ENCODE results near the gene FIBIN. TPM values are rescaled to one million over a fixed set of nuclear protein-coding genes. Genes with fewer than 3 reads are reported as not detected.
"Not testable (repeated sequence)": the region's sequence is repeated elsewhere in the genome, so short reads cannot be mapped to it uniquely, and the experiment has no call there.

FIBIN gene
- total RNA-seq, 1 donor from 2014 or later: 0.75 TPM

GRCh38 chr11:26963764-26964163, 30.1 kb upstream of the FIBIN start:
- no peak overlapping the region for H3K4me2 ChIP-seq (ENCODE audit: low read length)
- H3K9me3 ChIP-seq (ENCODE audit: insufficient read depth, low read depth, low read length): no peaks in the 10 kb centered on the region
- Mint-ChIP-seq H3K36me3 (ENCODE audit: low read depth, unreplicated experiment) (no peaks in the 10 kb centered on the region), H3K4me3 (ENCODE audit: unreplicated experiment) (no peak overlapping the region), H3K27me3 (ENCODE audit: low read depth, unreplicated experiment) (no peaks in the 10 kb centered on the region), H3K9me3 (ENCODE audit: unreplicated experiment) (peaks cover 3% of the 10 kb centered on the region), H3K27ac (ENCODE audit: unreplicated experiment) (no peak overlapping the region), H3K4me1 (ENCODE audit: low read depth, unreplicated experiment) (peaks cover 4% of the 10 kb centered on the region)
- DNase-seq (ENCODE audit: low read depth) (no peak), FAIRE-seq (no peak)
- no peaks in the 10 kb centered on the region for H3K4me1 ChIP-seq (ENCODE audit: insufficient read depth, low read length)
- H3K9ac ChIP-seq (ENCODE audit: low read length): no peak overlapping the region
- no peaks in the 10 kb centered on the region for H3K79me2 ChIP-seq (ENCODE audit: insufficient read depth, low read length)
- TF ChIP-seq, protein P1, sequence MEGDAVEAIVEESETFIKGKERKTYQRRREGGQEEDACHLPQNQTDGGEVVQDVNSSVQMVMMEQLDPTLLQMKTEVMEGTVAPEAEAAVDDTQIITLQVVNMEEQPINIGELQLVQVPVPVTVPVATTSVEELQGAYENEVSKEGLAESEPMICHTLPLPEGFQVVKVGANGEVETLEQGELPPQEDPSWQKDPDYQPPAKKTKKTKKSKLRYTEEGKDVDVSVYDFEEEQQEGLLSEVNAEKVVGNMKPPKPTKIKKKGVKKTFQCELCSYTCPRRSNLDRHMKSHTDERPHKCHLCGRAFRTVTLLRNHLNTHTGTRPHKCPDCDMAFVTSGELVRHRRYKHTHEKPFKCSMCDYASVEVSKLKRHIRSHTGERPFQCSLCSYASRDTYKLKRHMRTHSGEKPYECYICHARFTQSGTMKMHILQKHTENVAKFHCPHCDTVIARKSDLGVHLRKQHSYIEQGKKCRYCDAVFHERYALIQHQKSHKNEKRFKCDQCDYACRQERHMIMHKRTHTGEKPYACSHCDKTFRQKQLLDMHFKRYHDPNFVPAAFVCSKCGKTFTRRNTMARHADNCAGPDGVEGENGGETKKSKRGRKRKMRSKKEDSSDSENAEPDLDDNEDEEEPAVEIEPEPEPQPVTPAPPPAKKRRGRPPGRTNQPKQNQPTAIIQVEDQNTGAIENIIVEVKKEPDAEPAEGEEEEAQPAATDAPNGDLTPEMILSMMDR (IDR thresholded peaks at IDR 0.05; ENCODE audit: insufficient read depth, low read depth, low read length): no peak
- no peak for TF ChIP-seq EZH2 (IDR thresholded peaks at IDR 0.05; ENCODE audit: insufficient read depth, low read length)
- no peak overlapping the region for H2AFZ ChIP-seq (ENCODE audit: low read depth, low read length)
- H3K27ac ChIP-seq (ENCODE audit: low read depth, low read length): no peak overlapping the region
- H3K36me3 ChIP-seq (ENCODE audit: insufficient read depth, low read length): no peaks in the 10 kb centered on the region
- H4K20me1 ChIP-seq (ENCODE audit: insufficient read depth, low read length): no peaks in the 10 kb centered on the region
- H3K27me3 ChIP-seq (ENCODE audit: insufficient read depth, low read length): no peaks in the 10 kb centered on the region
- no peak overlapping the region for H3K4me3 ChIP-seq (ENCODE audit: insufficient read depth, low read depth, low read length)

GRCh38 chr11:26964339-26964738, 29.6 kb upstream of the FIBIN start:
- Mint-ChIP-seq H3K27me3 (ENCODE audit: low read depth, unreplicated experiment) (no peaks in the 10 kb centered on the region), H3K36me3 (ENCODE audit: low read depth, unreplicated experiment) (no peaks in the 10 kb centered on the region), H3K4me1 (ENCODE audit: low read depth, unreplicated experiment) (peaks cover 4% of the 10 kb centered on the region), H3K9me3 (ENCODE audit: unreplicated experiment) (peaks cover 3% of the 10 kb centered on the region), H3K27ac (ENCODE audit: unreplicated experiment) (no peak overlapping the region), H3K4me3 (ENCODE audit: unreplicated experiment) (no peak overlapping the region)
- H3K9me3 ChIP-seq (ENCODE audit: insufficient read depth, low read depth, low read length): no peaks in the 10 kb centered on the region
- TF ChIP-seq, protein P1 (IDR thresholded peaks at IDR 0.05; ENCODE audit: insufficient read depth, low read depth, low read length): no peak
- TF ChIP-seq EZH2 (IDR thresholded peaks at IDR 0.05; ENCODE audit: insufficient read depth, low read length): no peak
- no peaks in the 10 kb centered on the region for H3K27me3 ChIP-seq (ENCODE audit: insufficient read depth, low read length)
- H3K27ac ChIP-seq (ENCODE audit: low read depth, low read length): no peak overlapping the region
- DNase-seq (ENCODE audit: low read depth) (no peak), FAIRE-seq (no peak)
- H3K36me3 ChIP-seq (ENCODE audit: insufficient read depth, low read length): no peaks in the 10 kb centered on the region
- H3K4me1 ChIP-seq (ENCODE audit: insufficient read depth, low read length): no peaks in the 10 kb centered on the region
- H3K4me3 ChIP-seq (ENCODE audit: insufficient read depth, low read depth, low read length): no peak overlapping the region
- H3K4me2 ChIP-seq (ENCODE audit: low read length): no peak overlapping the region
- no peak overlapping the region for H2AFZ ChIP-seq (ENCODE audit: low read depth, low read length)
- H3K79me2 ChIP-seq (ENCODE audit: insufficient read depth, low read length): no peaks in the 10 kb centered on the region
- no peak overlapping the region for H3K9ac ChIP-seq (ENCODE audit: low read length)
- no peaks in the 10 kb centered on the region for H4K20me1 ChIP-seq (ENCODE audit: insufficient read depth, low read length)

- not testable (repeated sequence) for H3K27me3 Mint-ChIP-seq (ENCODE audit: low read depth, unreplicated experiment); H3K9ac ChIP-seq (ENCODE audit: low read length); H3K4me1 Mint-ChIP-seq (ENCODE audit: low read depth, unreplicated experiment); DNase-seq (ENCODE audit: low read depth); H3K36me3 ChIP-seq (ENCODE audit: insufficient read depth, low read length); H3K27me3 ChIP-seq (ENCODE audit: insufficient read depth, low read length); H3K27ac Mint-ChIP-seq (ENCODE audit: unreplicated experiment); H3K79me2 ChIP-seq (ENCODE audit: insufficient read depth, low read length); H4K20me1 ChIP-seq (ENCODE audit: insufficient read depth, low read length); H3K4me2 ChIP-seq (ENCODE audit: low read length); FAIRE-seq; H3K9me3 Mint-ChIP-seq (ENCODE audit: unreplicated experiment); H2AFZ ChIP-seq (ENCODE audit: low read depth, low read length); H3K4me3 ChIP-seq (ENCODE audit: insufficient read depth, low read depth, low read length); H3K4me3 Mint-ChIP-seq (ENCODE audit: unreplicated experiment); H3K36me3 Mint-ChIP-seq (ENCODE audit: low read depth, unreplicated experiment); H3K27ac ChIP-seq (ENCODE audit: low read depth, low read length); H3K4me1 ChIP-seq (ENCODE audit: insufficient read depth, low read length); H3K9me3 ChIP-seq (ENCODE audit: insufficient read depth, low read depth, low read length)
Measured at GRCh38 chr11:26964847-26965485, 28.9 kb upstream of the FIBIN start.

Data from astrocyte (in vitro differentiated cells and primary cell).